Prostate gland (tissue), 2 donors: ENCODE results near the gene COL4A2. TPM values are rescaled to one million over a fixed set of nuclear protein-coding genes. Genes with fewer than 3 reads are reported as not detected.
A peak's percentile ranks its signal among the peaks of the same experiment; 100 is the strongest.

Source experiments
- DNase-seq: peaks from one replicate; pipeline ENCODE4 v3.0.0-alpha.2; 2019; ENCODE audit warnings: low spot score
- H3K27ac ChIP-seq, 2 donors: fragments of 200-600 bp; sonication (generic); 2 replicates each; pipeline ENCODE4 v1.5.1; 2017 to 2019
- H3K27me3 ChIP-seq: fragments of 200-600 bp; sonication (generic); replicated peaks from 2 replicates; pipeline ENCODE4 v1.5.1; 2019; ENCODE audit not compliant: insufficient read depth
- H3K36me3 ChIP-seq, 2 donors: fragments of 200-600 bp; sonication (generic); 1 replicate in 1 of 2; 2 replicates in 1 of 2; pipeline versions ENCODE4 v1.5.1 to v1.8.1; 2017 to 2019
- H3K4me1 ChIP-seq: fragments of 200-600 bp; sonication (generic); replicated peaks from 2 replicates; pipeline ENCODE4 v1.5.1; 2019
- H3K4me3 ChIP-seq, 2 donors: fragments of 200-600 bp; sonication (generic); 2 replicates each; pipeline ENCODE4 v1.5.1; 2017 to 2019
- H3K9me3 ChIP-seq: fragments of 200-600 bp; sonication (generic); 2 replicates; pipeline ENCODE4 v1.5.1; 2017
- POLR2A ChIP-seq: fragments of 450-650 bp; IDR thresholded peaks from one replicate; pipeline ENCODE4 v1.6.1; 2016; ENCODE audit warnings: antibody characterized with exemption, mild to moderate bottlenecking
- POLR2AphosphoS5 ChIP-seq: sonication (generic); formaldehyde crosslinking; IDR thresholded peaks from one replicate; pipeline ENCODE4 v1.6.1; 2017; ENCODE audit warnings: antibody characterized with exemption
- WGBS: methylation state at CpG from one replicate; pipeline ENCODE4 v1.1.5; 2018; 5-methylcytosine and 5-hydroxymethylcytosine counted together
- intact Hi-C: fragments of 100-400 bp; cut with DNase I; formaldehyde crosslinking; loops from one replicate; pipeline ENCODE4 v1.14.2; 2022
- total RNA-seq, 2 donors: library from RNA; depleted of rRNA; stranded (reverse); fragments of >200 nt; gene quantifications; one replicate each; pipeline ENCODE4 v1.1.0, GENCODE V29; 2016
- TF ChIP-seq, protein P1 (sequence below), 4 experiments: fragments of 200-600 bp in 2 of 4; fragments of 450-650 bp in 2 of 4; sonication (generic) in 2 of 4; IDR thresholded peaks; 1 replicate in 3 of 4; 2 replicates in 1 of 4; pipeline ENCODE4 v1.5.1; 2016 to 2019; ENCODE audit warnings: antibody characterized with exemption in 4 of 4, mild to moderate bottlenecking in 2 of 4, moderate library complexity in 2 of 4

COL4A2 gene
- total RNA-seq, 2 donors from 2014 or later, result 82.8 to 193 TPM

DNA sequence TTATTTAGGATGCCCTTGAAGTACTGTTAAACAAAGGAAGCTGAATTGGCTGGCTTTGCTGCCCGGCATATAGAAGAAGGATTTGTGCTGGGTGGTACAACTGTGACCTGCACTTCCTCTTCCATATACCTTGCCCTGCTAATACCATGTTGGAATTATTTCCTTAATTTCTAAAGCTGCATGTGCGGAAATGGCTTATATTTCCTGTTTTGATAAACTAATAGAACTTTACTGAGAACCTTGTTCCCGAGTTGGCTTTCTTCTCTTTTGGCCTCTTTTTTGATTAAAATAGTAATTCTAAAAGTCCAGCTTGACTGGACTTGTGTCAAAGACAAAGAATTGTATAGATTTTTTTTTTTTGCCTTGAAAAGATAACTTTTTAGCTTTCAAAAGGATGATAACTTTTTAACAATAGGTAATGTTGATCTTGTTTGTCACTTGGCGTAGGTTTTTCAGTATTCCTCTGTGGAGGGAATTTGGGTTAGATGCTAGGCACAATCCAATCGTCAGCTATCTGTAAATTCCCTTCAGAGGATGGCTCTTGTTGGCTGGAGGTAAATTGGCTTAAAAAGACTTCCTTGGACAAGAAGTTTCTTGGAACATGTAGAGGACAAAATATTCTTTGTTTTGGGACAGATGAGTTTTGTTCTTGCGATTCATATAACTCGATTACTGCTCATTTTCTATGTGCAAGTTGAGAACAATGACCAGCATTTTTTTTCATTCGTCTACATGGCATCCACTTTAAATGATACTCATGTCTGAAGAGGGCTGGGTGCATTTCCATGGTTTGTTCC lies 41.4 kb downstream of the COL4A2 start:
- intact Hi-C loops, result no loop called here
- no peaks in the 10 kb centered on the region for H3K9me3 ChIP-seq
- no peak for DNase-seq
- no peaks in the 10 kb centered on the region for H3K27me3 ChIP-seq
- H3K36me3 ChIP-seq, result no peaks in the 10 kb centered on the region
- TF ChIP-seq POLR2AphosphoS5, result no peak
- TF ChIP-seq, protein P1, sequence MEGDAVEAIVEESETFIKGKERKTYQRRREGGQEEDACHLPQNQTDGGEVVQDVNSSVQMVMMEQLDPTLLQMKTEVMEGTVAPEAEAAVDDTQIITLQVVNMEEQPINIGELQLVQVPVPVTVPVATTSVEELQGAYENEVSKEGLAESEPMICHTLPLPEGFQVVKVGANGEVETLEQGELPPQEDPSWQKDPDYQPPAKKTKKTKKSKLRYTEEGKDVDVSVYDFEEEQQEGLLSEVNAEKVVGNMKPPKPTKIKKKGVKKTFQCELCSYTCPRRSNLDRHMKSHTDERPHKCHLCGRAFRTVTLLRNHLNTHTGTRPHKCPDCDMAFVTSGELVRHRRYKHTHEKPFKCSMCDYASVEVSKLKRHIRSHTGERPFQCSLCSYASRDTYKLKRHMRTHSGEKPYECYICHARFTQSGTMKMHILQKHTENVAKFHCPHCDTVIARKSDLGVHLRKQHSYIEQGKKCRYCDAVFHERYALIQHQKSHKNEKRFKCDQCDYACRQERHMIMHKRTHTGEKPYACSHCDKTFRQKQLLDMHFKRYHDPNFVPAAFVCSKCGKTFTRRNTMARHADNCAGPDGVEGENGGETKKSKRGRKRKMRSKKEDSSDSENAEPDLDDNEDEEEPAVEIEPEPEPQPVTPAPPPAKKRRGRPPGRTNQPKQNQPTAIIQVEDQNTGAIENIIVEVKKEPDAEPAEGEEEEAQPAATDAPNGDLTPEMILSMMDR (IDR thresholded peaks at IDR 0.05), result no peak
- H3K27ac ChIP-seq, result peak overlapping the region; percentile 18 to 48
- 68% methylated on average over 8 of the region's 8 CpGs for WGBS
- H3K4me3 ChIP-seq, result no peak overlapping the region
- H3K4me1 ChIP-seq, result no peaks in the 10 kb centered on the region

DNA sequence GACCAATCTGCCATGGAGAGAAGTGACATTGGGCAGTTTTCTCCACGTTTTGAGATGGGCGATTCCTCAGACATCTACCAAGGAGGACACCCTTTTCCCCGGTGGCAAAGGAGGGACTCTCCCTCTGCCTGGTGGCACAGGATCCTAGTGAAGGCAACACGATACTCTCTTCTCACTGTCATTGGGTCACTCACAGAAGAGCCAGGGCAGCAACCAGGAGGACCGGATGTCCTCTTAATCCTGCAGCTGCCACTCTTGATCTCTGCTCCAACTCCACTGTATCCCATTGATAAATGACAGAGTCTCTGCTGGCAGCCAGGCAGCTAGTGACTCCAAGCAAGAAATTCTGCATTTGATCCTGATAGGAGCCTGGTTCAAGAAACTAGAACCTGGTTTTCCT lies 42.2 kb downstream of the COL4A2 start:
- WGBS, result 86% methylated on average over 5 of the region's 5 CpGs
- intact Hi-C loops, result no loop called here
- no peak overlapping the region for H3K27ac ChIP-seq

DNA sequence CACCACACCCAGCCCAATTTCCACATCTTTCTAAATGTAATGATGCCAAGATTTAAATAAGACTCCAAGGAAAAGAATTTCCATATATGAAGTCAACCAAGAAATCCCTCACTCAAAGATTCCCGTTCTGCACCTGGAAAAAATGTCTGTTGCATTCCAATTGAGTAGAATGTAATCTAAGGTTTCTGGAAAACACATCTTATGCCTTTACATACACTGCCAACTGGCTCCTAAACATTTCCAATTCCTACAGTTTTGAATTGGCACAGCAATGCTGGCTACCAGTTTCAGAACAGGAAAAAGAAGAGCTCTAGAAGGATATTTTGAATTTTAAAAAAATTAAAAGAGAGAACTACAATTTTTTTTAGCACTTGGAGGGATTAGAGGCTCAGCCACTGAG lies 43.0 kb downstream of the COL4A2 start:
- no peaks in the 10 kb centered on the region for H3K36me3 ChIP-seq
- no peaks in the 10 kb centered on the region for H3K4me1 ChIP-seq
- no peak overlapping the region for H3K27ac ChIP-seq
- 94% methylated on average over 1 of the region's 1 CpG for WGBS
- no peak overlapping the region for H3K4me3 ChIP-seq
- no peak for TF ChIP-seq POLR2A
- no peak for TF ChIP-seq POLR2AphosphoS5
- TF ChIP-seq, protein P1 (IDR thresholded peaks at IDR 0.05), result no peak
- no peaks in the 10 kb centered on the region for H3K27me3 ChIP-seq
- intact Hi-C loops, result no loop called here
- no peaks in the 10 kb centered on the region for H3K9me3 ChIP-seq
- no peak for DNase-seq

More for the DNA sequence above, 42.2 kb downstream of the COL4A2 start:
- H3K36me3 ChIP-seq, result no peaks in the 10 kb centered on the region
- no peaks in the 10 kb centered on the region for H3K27me3 ChIP-seq
- no peak overlapping the region for H3K4me3 ChIP-seq
- H3K4me1 ChIP-seq, result no peaks in the 10 kb centered on the region
- no peak for TF ChIP-seq POLR2A
- TF ChIP-seq, protein P1 (IDR thresholded peaks at IDR 0.05), result no peak
- TF ChIP-seq POLR2AphosphoS5, result no peak
- no peak for DNase-seq
- H3K9me3 ChIP-seq, result no peaks in the 10 kb centered on the region

DNA sequence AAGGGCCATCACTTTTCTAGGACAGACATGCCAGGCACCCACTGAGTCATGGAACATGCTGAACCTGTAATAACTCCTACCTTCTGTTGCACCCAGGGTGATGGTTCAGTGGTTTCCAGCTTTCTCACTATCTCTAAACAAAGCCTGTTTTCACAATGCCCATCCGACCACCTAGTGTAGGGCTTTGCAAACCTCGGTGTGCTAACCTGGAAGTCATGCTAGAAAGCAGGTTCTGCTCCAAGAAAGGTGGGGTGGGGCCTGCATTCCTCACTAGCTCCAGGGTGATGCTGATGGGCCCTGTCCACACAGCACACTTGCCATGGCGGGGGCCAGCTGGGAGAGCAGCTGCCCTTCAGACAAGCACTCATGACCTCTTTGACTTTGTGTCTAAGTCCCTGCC lies 43.4 kb downstream of the COL4A2 start:
- TF ChIP-seq POLR2A (no peak), POLR2AphosphoS5 (no peak)
- TF ChIP-seq, protein P1 (IDR thresholded peaks at IDR 0.05), result no peak
- Histone ChIP-seq H3K27me3 (no peaks in the 10 kb centered on the region), H3K4me1 (no peaks in the 10 kb centered on the region), H3K9me3 (no peaks in the 10 kb centered on the region), H3K36me3 (no peaks in the 10 kb centered on the region), H3K27ac (no peak overlapping the region), H3K4me3 (no peak overlapping the region)
- WGBS, result 86% methylated on average over 3 of the region's 3 CpGs
- intact Hi-C loops, result no loop called here
- no peak for DNase-seq
